OCI-LY3 (cell line): ENCODE measurements around the gene EIPR1.

Experiments
- H2AFZ ChIP-seq: fragments of 200-600, 300-600 bp; shearing (Covaris generic); 2 replicates; pipeline ENCODE4 v1.6.0; 2014; ENCODE audit warnings: antibody characterized with exemption, low read depth, low read length
- H3K27ac ChIP-seq: fragments of 200-600, 300-600 bp; sonication (generic); 2 replicates; pipeline ENCODE4 v1.5.1; 2014; ENCODE audit warnings: mild to moderate bottlenecking, low read length, moderate library complexity, mixed read lengths
- H3K27me3 ChIP-seq: fragments of 200-600, 300-600 bp; sonication (generic); 2 replicates; pipeline ENCODE4 v1.6.1; 2014; ENCODE audit warnings: low read depth, low read length, mixed read lengths
- H3K36me3 ChIP-seq: fragments of 200-600, 300-600 bp; sonication (generic); replicated peaks from 2 replicates; pipeline ENCODE3; 2014; ENCODE audit warnings: low read depth, low read length, mixed read lengths
- H3K4me1 ChIP-seq: fragments of 300-600, 200-600 bp; sonication (generic); 2 replicates; pipeline ENCODE4 v1.6.1; 2014; ENCODE audit warnings: low read length, mixed read lengths
- H3K4me2 ChIP-seq: fragments of 200-600, 300-600 bp; sonication (generic); 2 replicates; pipeline ENCODE4 v1.6.1; 2014; ENCODE audit warnings: low read length, mixed read lengths
- H3K4me3 ChIP-seq: fragments of 300-600, 200-600 bp; sonication (generic); 2 replicates; pipeline ENCODE4 v1.5.1; 2014; ENCODE audit warnings: antibody characterized with exemption, mild to moderate bottlenecking, low read length, moderate library complexity
- H3K79me2 ChIP-seq: fragments of 300-600, 200-600 bp; shearing (Covaris generic); 2 replicates; pipeline ENCODE4 v1.6.1; 2014; ENCODE audit warnings: mild to moderate bottlenecking, low read length, mixed read lengths
- H3K9ac ChIP-seq: fragments of 300-600, 200-600 bp; shearing (Covaris generic); 2 replicates; pipeline ENCODE4 v1.6.0; 2014; ENCODE audit warnings: mild to moderate bottlenecking, low read length, moderate library complexity
- H3K9me3 ChIP-seq: fragments of 200-600, 300-600 bp; shearing (Covaris generic); 2 replicates; pipeline ENCODE4 v1.6.1; 2014; ENCODE audit warnings: low read length, mixed read lengths; ENCODE audit not compliant: insufficient read depth
- H4K20me1 ChIP-seq: fragments of 200-600, 300-600 bp; sonication (generic); 2 replicates; pipeline ENCODE4 v1.6.1; 2016; ENCODE audit warnings: low read length, mixed read lengths; ENCODE audit not compliant: insufficient read depth
- CTCF ChIP-seq: fragments of 200-600, 300-600 bp; sonication (generic); IDR thresholded peaks from 2 replicates; pipeline ENCODE4 v1.5.1; 2014; ENCODE audit warnings: antibody characterized with exemption, low read length, low read depth
- EZH2phosphoT487 ChIP-seq: fragments of 200-600 bp; shearing (Covaris generic); IDR thresholded peaks from 2 replicates; pipeline ENCODE4 v1.6.1; 2018; ENCODE audit warnings: antibody characterized with exemption, mixed run types, low read depth

EIPR1 gene

GRCh38 chr2:3177891-3178577 lies 199.6 kb downstream of the EIPR1 start:
- H3K4me2 ChIP-seq = no peak overlapping the region
- H3K9me3 ChIP-seq = no peaks in the 10 kb centered on the region

GRCh38 chr2:3176869-3177255 lies 200.8 kb downstream of the EIPR1 start:
- H3K4me3 ChIP-seq = no peak overlapping the region
- H3K9me3 ChIP-seq = no peaks in the 10 kb centered on the region
- TF ChIP-seq EZH2phosphoT487 = no peak
- no peak for TF ChIP-seq CTCF
- no peaks in the 10 kb centered on the region for H3K4me1 ChIP-seq
- H3K9ac ChIP-seq = no peak overlapping the region
- H4K20me1 ChIP-seq = no peaks in the 10 kb centered on the region
- no peaks in the 10 kb centered on the region for H3K36me3 ChIP-seq
- H3K4me2 ChIP-seq = no peak overlapping the region
- H3K79me2 ChIP-seq = no peaks in the 10 kb centered on the region
- no peak overlapping the region for H2AFZ ChIP-seq
- H3K27me3 ChIP-seq = no peaks in the 10 kb centered on the region
- H3K27ac ChIP-seq = no peak overlapping the region

More at GRCh38 chr2:3177891-3178577, 199.6 kb downstream of the EIPR1 start:
- Histone ChIP-seq H3K36me3 (no peaks in the 10 kb centered on the region), H2AFZ (no peak overlapping the region), H3K4me3 (no peak overlapping the region), H4K20me1 (no peaks in the 10 kb centered on the region), H3K79me2 (no peaks in the 10 kb centered on the region), H3K9ac (no peak overlapping the region), H3K4me1 (no peaks in the 10 kb centered on the region), H3K27ac (no peak overlapping the region), H3K27me3 (no peaks in the 10 kb centered on the region)
- TF ChIP-seq EZH2phosphoT487 (no peak), CTCF (no peak)

GRCh38 chr2:3176071-3176868 lies 201.3 kb downstream of the EIPR1 start:
- H3K4me2 ChIP-seq = no peak overlapping the region
- H3K4me3 ChIP-seq = no peak overlapping the region
- no peaks in the 10 kb centered on the region for H3K9me3 ChIP-seq
- peaks cover 3% of the 10 kb centered on the region for H3K36me3 ChIP-seq
- H3K27ac ChIP-seq = no peak overlapping the region
- no peaks in the 10 kb centered on the region for H3K4me1 ChIP-seq
- no peak overlapping the region for H2AFZ ChIP-seq
- H3K79me2 ChIP-seq = no peaks in the 10 kb centered on the region
- H4K20me1 ChIP-seq = no peaks in the 10 kb centered on the region
- no peaks in the 10 kb centered on the region for H3K27me3 ChIP-seq
- H3K9ac ChIP-seq = no peak overlapping the region
- TF ChIP-seq CTCF (no peak), EZH2phosphoT487 (no peak)

GRCh38 chr2:3175568-3175955 lies 202.1 kb downstream of the EIPR1 start:
- H2AFZ ChIP-seq = no peak overlapping the region
- no peaks in the 10 kb centered on the region for H3K79me2 ChIP-seq
- H3K27me3 ChIP-seq = no peaks in the 10 kb centered on the region
- H3K9ac ChIP-seq = no peak overlapping the region
- H4K20me1 ChIP-seq = no peaks in the 10 kb centered on the region
- peaks cover 3% of the 10 kb centered on the region for H3K36me3 ChIP-seq
- H3K27ac ChIP-seq = no peak overlapping the region
- TF ChIP-seq EZH2phosphoT487 = no peak
- no peaks in the 10 kb centered on the region for H3K4me1 ChIP-seq
- no peaks in the 10 kb centered on the region for H3K9me3 ChIP-seq
- no peak overlapping the region for H3K4me3 ChIP-seq
- H3K4me2 ChIP-seq = no peak overlapping the region
